CD14-positive monocyte (primary cell): ENCODE data around the gene MFRP. TPM values are rescaled to one million over a fixed set of nuclear protein-coding genes. Genes with fewer than 3 reads are reported as not detected.
A peak's percentile ranks its signal among the peaks of the same experiment; 100 is the strongest.

Source experiments
- DNase-seq, 3 donors: peaks; one replicate each; pipeline ENCODE4 v3.0.0-alpha.2; 2011 to 2022
- H2AFZ ChIP-seq: 2 replicates; pipeline ENCODE4 v1.6.0; 2012; ENCODE audit warnings: mild to moderate bottlenecking, low read depth, low read length, inconsistent platforms; ENCODE audit not compliant: insufficient read depth, poor library complexity, severe bottlenecking
- H3K27ac ChIP-seq, 2 donors: 1 replicate in 1 of 2; 2 replicates in 1 of 2; pipeline ENCODE4 v1.5.1; 2012 to 2013; ENCODE audit warnings: low read length in 2 of 2, control low read depth in 1 of 2, inconsistent platforms in 1 of 2, low read depth in 1 of 2, mild to moderate bottlenecking in 1 of 2
- H3K27me3 ChIP-seq, 2 donors: one replicate each; pipeline versions ENCODE4 v1.6.0 to v1.6.1; 2011 to 2013; ENCODE audit warnings: low read length in 2 of 2; ENCODE audit not compliant: control insufficient read depth in 2 of 2, insufficient read depth in 2 of 2
- H3K36me3 ChIP-seq, 2 donors: replicated peaks in 1 of 2; 1 replicate in 1 of 2; 2 replicates in 1 of 2; pipeline versions ENCODE4 v1.5.1 to v1.6.1; 2012 to 2013; ENCODE audit warnings: low read length in 2 of 2, control low read depth in 1 of 2, inconsistent platforms in 1 of 2, mild to moderate bottlenecking in 1 of 2; ENCODE audit not compliant: insufficient read depth in 2 of 2, control insufficient read depth in 1 of 2
- H3K4me1 ChIP-seq, 2 donors: 1 replicate in 1 of 2; 2 replicates in 1 of 2; pipeline versions ENCODE4 v1.5.1 to v1.6.1; 2012 to 2013; ENCODE audit warnings: low read length in 2 of 2, control low read depth in 1 of 2, inconsistent platforms in 1 of 2, mild to moderate bottlenecking in 1 of 2, moderate library complexity in 1 of 2; ENCODE audit not compliant: insufficient read depth in 2 of 2, control insufficient read depth in 1 of 2
- H3K4me2 ChIP-seq: replicated peaks from 2 replicates; pipeline ENCODE3; 2012; ENCODE audit warnings: low read length, moderate library complexity, mild to moderate bottlenecking; ENCODE audit not compliant: poor library complexity, severe bottlenecking; ENCODE audit errors: extremely low read depth
- H3K4me3 ChIP-seq, 3 experiments: fragments of 200-600 bp in 1 of 3; sonication (generic) in 1 of 3; replicated peaks in 1 of 3; 1 replicate in 2 of 3; 2 replicates in 1 of 3; pipeline ENCODE4 v1.5.1; 2011 to 2013; ENCODE audit warnings: low read length in 3 of 3, mild to moderate bottlenecking in 3 of 3, control low read depth in 2 of 3, low read depth in 2 of 3, inconsistent platforms in 1 of 3, moderate library complexity in 1 of 3
- H3K79me2 ChIP-seq: 2 replicates; pipeline ENCODE4 v1.6.0; 2012; ENCODE audit warnings: mild to moderate bottlenecking, control low read depth, inconsistent platforms, low read length, moderate library complexity; ENCODE audit not compliant: insufficient read depth
- H3K9ac ChIP-seq: 2 replicates; pipeline ENCODE4 v1.6.0; 2017; ENCODE audit warnings: low read length, mild to moderate bottlenecking; ENCODE audit not compliant: insufficient read depth, poor library complexity, severe bottlenecking
- H3K9me3 ChIP-seq, 2 donors: replicated peaks in 1 of 2; 1 replicate in 1 of 2; 2 replicates in 1 of 2; pipeline versions ENCODE4 v1.5.1 to v1.6.1; 2012 to 2013; ENCODE audit warnings: low read length in 2 of 2, control low read depth in 1 of 2; ENCODE audit not compliant: control insufficient read depth in 1 of 2, insufficient read depth in 1 of 2
- H4K20me1 ChIP-seq: 2 replicates; pipeline ENCODE4 v1.6.0; 2012; ENCODE audit warnings: mild to moderate bottlenecking, low read length, control low read depth, moderate library complexity; ENCODE audit not compliant: insufficient read depth
- H3K27ac Mint-ChIP-seq, 7 donors: one replicate each; pipeline ENCODE4 v1.8.0; 2020; ENCODE audit warnings: mild to moderate bottlenecking in 7 of 7, mixed read lengths in 7 of 7, moderate library complexity in 6 of 7, inconsistent platforms in 2 of 7
- H3K27me3 Mint-ChIP-seq, 3 donors: one replicate each; pipeline ENCODE4 v1.8.0; 2021 to 2022; ENCODE audit warnings: low read depth in 3 of 3, mild to moderate bottlenecking in 3 of 3, mixed read lengths in 3 of 3, moderate library complexity in 3 of 3, inconsistent platforms in 1 of 3
- H3K36me3 Mint-ChIP-seq, 2 donors: one replicate each; pipeline ENCODE4 v1.8.0; 2020; ENCODE audit warnings: mixed read lengths in 2 of 2, inconsistent platforms in 1 of 2, mild to moderate bottlenecking in 1 of 2
- H3K4me1 Mint-ChIP-seq: one replicate; pipeline ENCODE4 v1.8.0; 2020; ENCODE audit warnings: mild to moderate bottlenecking, mixed read lengths
- H3K4me3 Mint-ChIP-seq, 2 donors: one replicate each; pipeline ENCODE4 v1.8.0; 2020; ENCODE audit warnings: mild to moderate bottlenecking in 2 of 2, mixed read lengths in 2 of 2, moderate library complexity in 1 of 2
- H3K9me3 Mint-ChIP-seq, 7 donors: one replicate each; pipeline ENCODE4 v1.8.0; 2020 to 2022; ENCODE audit warnings: mixed read lengths in 7 of 7, mild to moderate bottlenecking in 6 of 7, moderate library complexity in 6 of 7, inconsistent platforms in 2 of 7
- WGBS: methylation state at CpG from one replicate; pipeline ENCODE4 v1.1.5; 2013; ENCODE audit warnings: missing lambda C conversion rate; ENCODE audit not compliant: insufficient coverage; 5-methylcytosine and 5-hydroxymethylcytosine counted together
- intact Hi-C, 2 donors: fragments of 100-400 bp; cut with micrococcal nuclease; formaldehyde crosslinking; loops; one replicate each; pipeline versions ENCODE4 v1.15.0 to v1.15.1; 2023
- polyA plus RNA-seq, 3 donors: library from polyadenylated mRNA; depleted of rRNA in 1 of 3; unstranded in 2 of 3; stranded (reverse) in 1 of 3; fragments of 300-500 nt in 2 of 3; fragments of >200 nt in 1 of 3; fragmentation: Illumina TruSeq in 2 of 3; gene quantifications; 1 replicate in 2 of 3; 2 replicates in 1 of 3; pipeline ENCODE4 v1.2.3, GENCODE V29; 2012 to 2021
- TF ChIP-seq, protein P1 (sequence below): fragments of 200-600 bp; IDR thresholded peaks from one replicate; pipeline ENCODE4 v1.8.0; 2022; ENCODE audit warnings: antibody characterized with exemption, mild to moderate bottlenecking

The MFRP gene
- polyA plus RNA-seq, 3 donors, result not detected

GRCh38 chr11:119369132-119369925, 22.8 kb upstream of the MFRP start:
- H3K4me3 ChIP-seq, result no peak overlapping the region
- peaks cover 6% of the 10 kb centered on the region for H3K4me1 Mint-ChIP-seq
- peaks cover 0 to 1% of the 10 kb centered on the region in 2 donors for H3K4me1 ChIP-seq
- peaks cover 3 to 4% of the 10 kb centered on the region in 2 donors for H3K36me3 Mint-ChIP-seq
- no peak overlapping the region for H3K9ac ChIP-seq
- peaks cover 11 to 13% of the 10 kb centered on the region in 2 donors for H3K27me3 ChIP-seq
- intact Hi-C loops, result no loop called here
- 95% methylated on average over 10 of the region's 13 CpGs for WGBS
- H3K27ac Mint-ChIP-seq, result no peak overlapping the region
- H3K9me3 Mint-ChIP-seq, result peaks cover 0 to 5% (median 3%) of the 10 kb centered on the region in 7 donors
- DNase-seq, result no peak
- no peak overlapping the region for H2AFZ ChIP-seq
- H3K4me2 ChIP-seq, result no peak overlapping the region
- TF ChIP-seq, protein P1, sequence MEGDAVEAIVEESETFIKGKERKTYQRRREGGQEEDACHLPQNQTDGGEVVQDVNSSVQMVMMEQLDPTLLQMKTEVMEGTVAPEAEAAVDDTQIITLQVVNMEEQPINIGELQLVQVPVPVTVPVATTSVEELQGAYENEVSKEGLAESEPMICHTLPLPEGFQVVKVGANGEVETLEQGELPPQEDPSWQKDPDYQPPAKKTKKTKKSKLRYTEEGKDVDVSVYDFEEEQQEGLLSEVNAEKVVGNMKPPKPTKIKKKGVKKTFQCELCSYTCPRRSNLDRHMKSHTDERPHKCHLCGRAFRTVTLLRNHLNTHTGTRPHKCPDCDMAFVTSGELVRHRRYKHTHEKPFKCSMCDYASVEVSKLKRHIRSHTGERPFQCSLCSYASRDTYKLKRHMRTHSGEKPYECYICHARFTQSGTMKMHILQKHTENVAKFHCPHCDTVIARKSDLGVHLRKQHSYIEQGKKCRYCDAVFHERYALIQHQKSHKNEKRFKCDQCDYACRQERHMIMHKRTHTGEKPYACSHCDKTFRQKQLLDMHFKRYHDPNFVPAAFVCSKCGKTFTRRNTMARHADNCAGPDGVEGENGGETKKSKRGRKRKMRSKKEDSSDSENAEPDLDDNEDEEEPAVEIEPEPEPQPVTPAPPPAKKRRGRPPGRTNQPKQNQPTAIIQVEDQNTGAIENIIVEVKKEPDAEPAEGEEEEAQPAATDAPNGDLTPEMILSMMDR, result no peak
- no peaks in the 10 kb centered on the region for H3K9me3 ChIP-seq
- no peaks in the 10 kb centered on the region for H4K20me1 ChIP-seq
- no peaks in the 10 kb centered on the region for H3K36me3 ChIP-seq
- peaks cover 24 to 29% (median 28%) of the 10 kb centered on the region in 3 donors for H3K27me3 Mint-ChIP-seq
- no peak overlapping the region for H3K4me3 Mint-ChIP-seq
- H3K79me2 ChIP-seq, result no peaks in the 10 kb centered on the region
- no peak overlapping the region for H3K27ac ChIP-seq

GRCh38 chr11:119368121-119369034, 21.9 kb upstream of the MFRP start:
- Mint-ChIP-seq H3K27me3 (peaks cover 29 to 36% (median 31%) of the 10 kb centered on the region in 3 donors), H3K4me3 (no peak overlapping the region), H3K9me3 (peaks cover 0 to 5% (median 3%) of the 10 kb centered on the region in 7 donors), H3K4me1 (peaks cover 6% of the 10 kb centered on the region), H3K27ac (peak overlapping the region in 1 of 7 donors; percentile 20), H3K36me3 (peaks cover 3 to 4% of the 10 kb centered on the region in 2 donors)
- Histone ChIP-seq H4K20me1 (no peaks in the 10 kb centered on the region), H3K27me3 (peaks cover 15 to 18% of the 10 kb centered on the region in 2 donors), H3K27ac (no peak overlapping the region), H3K4me2 (no peak overlapping the region), H3K9me3 (no peaks in the 10 kb centered on the region), H3K79me2 (no peaks in the 10 kb centered on the region), H3K36me3 (no peaks in the 10 kb centered on the region), H2AFZ (no peak overlapping the region), H3K4me1 (peaks cover 4 to 11% of the 10 kb centered on the region in 2 donors), H3K9ac (no peak overlapping the region), H3K4me3 (no peak overlapping the region)
- WGBS, result 81% methylated on average over 15 of the region's 17 CpGs
- DNase-seq, result no peak
- intact Hi-C loops, result no loop called here
- TF ChIP-seq, protein P1, result no peak
